PC-9 (cell line): ENCODE data around the gene NIPAL3. TPM values are rescaled to one million over a fixed set of nuclear protein-coding genes. Genes with fewer than 3 reads are reported as not detected.

Experiments used
- BruUV-seq: library from RNA; stranded (reverse); fragments of 400-500 nt; replicated peaks from 2 replicates; lab custom pipeline; 2021; lab: Mats Ljungman, UMichigan
- CTCF ChIA-PET: fragments of 300-600 bp; sonication (Branson Sonifier 250); formaldehyde crosslinking; loops from one replicate; lab custom pipeline; 2022; ENCODE audit warnings: antibody characterized with exemption; lab: Charles Lee
- POLR2A ChIA-PET: fragments of 300-600 bp; sonication (Branson Sonifier 250); formaldehyde crosslinking; loops from one replicate; lab custom pipeline; 2022; ENCODE audit warnings: antibody characterized with exemption; ENCODE audit not compliant: unreplicated experiment; lab: Charles Lee
- DNase-seq, 2 experiments: peaks; one replicate each; pipeline versions ENCODE4 v3.0.0 to v3.0.0-alpha.2; 2015 to 2022; ENCODE audit warnings: mixed read lengths in 1 of 2
- H2AFZ ChIP-seq: fragments of 200-600 bp; sonication (generic); 2 replicates; pipeline ENCODE4 v1.8.1; 2017; ENCODE audit warnings: antibody characterized with exemption
- H3F3A ChIP-seq: fragments of 200-600 bp; sonication (generic); 2 replicates; pipeline ENCODE4 v1.8.1; 2017; ENCODE audit warnings: antibody characterized with exemption, mild to moderate bottlenecking, low read depth; ENCODE audit not compliant: insufficient read depth
- H3K27ac ChIP-seq: fragments of 200-600 bp; sonication (generic); 2 replicates; pipeline ENCODE4 v1.6.1; 2016; ENCODE audit warnings: mixed run types
- H3K27me3 ChIP-seq: fragments of 200-600 bp; sonication (generic); 2 replicates; pipeline ENCODE4 v1.6.1; 2016; ENCODE audit warnings: low read depth, mixed run types; ENCODE audit not compliant: insufficient read depth
- H3K36me3 ChIP-seq: fragments of 200-600 bp; sonication (generic); 2 replicates; pipeline ENCODE4 v1.6.1; 2016; ENCODE audit warnings: low read depth, mixed run types
- H3K4me1 ChIP-seq: fragments of 200-600 bp; sonication (generic); replicated peaks from 2 replicates; pipeline ENCODE4 v1.6.1; 2016; ENCODE audit warnings: mixed run types; ENCODE audit not compliant: insufficient read depth
- H3K4me2 ChIP-seq: fragments of 200-600 bp; sonication (generic); 2 replicates; pipeline ENCODE4 v1.6.1; 2017; ENCODE audit warnings: mixed run types
- H3K4me3 ChIP-seq: fragments of 200-600 bp; sonication (generic); 2 replicates; pipeline ENCODE4 v1.6.1; 2016; ENCODE audit warnings: mixed run types
- H3K79me2 ChIP-seq: fragments of 200-600 bp; sonication (generic); 2 replicates; pipeline ENCODE4 v1.6.1; 2017; ENCODE audit warnings: low read depth, mixed run types
- H3K9me2 ChIP-seq: fragments of 200-600 bp; sonication (generic); 2 replicates; pipeline ENCODE4 v1.8.1; 2017; ENCODE audit warnings: mild to moderate bottlenecking; ENCODE audit not compliant: insufficient read depth
- H3K9me3 ChIP-seq: fragments of 200-600 bp; sonication (generic); 2 replicates; pipeline ENCODE4 v1.8.1; 2016; ENCODE audit warnings: low read depth; ENCODE audit not compliant: insufficient read depth
- H4K20me1 ChIP-seq: fragments of 200-600 bp; sonication (generic); 2 replicates; pipeline ENCODE4 v1.8.1; 2017; ENCODE audit not compliant: insufficient read depth
- CTCF ChIP-seq: fragments of 200-600 bp; sonication (generic); conservative IDR thresholded peaks from 2 replicates; pipeline ENCODE4 v1.6.1; 2017; ENCODE audit warnings: mixed run types, antibody characterized with exemption, mild to moderate bottlenecking, moderate library complexity
- EZH2 ChIP-seq: fragments of 200-600 bp; sonication (generic); IDR thresholded peaks from 2 replicates; pipeline ENCODE4 v1.8.0; 2017; ENCODE audit warnings: antibody characterized with exemption, low read depth
- intact Hi-C: fragments of 100-400 bp; cut with micrococcal nuclease; formaldehyde crosslinking; loops from one replicate; pipeline ENCODE4 v1.10.0; 2022; ENCODE audit not compliant: unreplicated experiment
- total RNA-seq: library from RNA; stranded (reverse); gene quantifications from 2 replicates; pipeline ENCODE4 v1.2.3, GENCODE V29; 2021

The NIPAL3 gene
- total RNA-seq, 1 experiment from 2014 or later, result 42.0 TPM

- Histone ChIP-seq H3K4me3 (no peak overlapping the region), H3K36me3 (no peaks in the 10 kb centered on the region), H3K9me3 (no peaks in the 10 kb centered on the region), H2AFZ (no peak overlapping the region), H3K79me2 (no peaks in the 10 kb centered on the region), H3K27me3 (no peaks in the 10 kb centered on the region), H3K4me2 (no peak overlapping the region), H4K20me1 (no peaks in the 10 kb centered on the region), H3F3A (no peaks in the 10 kb centered on the region), H3K9me2 (no peaks in the 10 kb centered on the region), H3K4me1 (no peaks in the 10 kb centered on the region), H3K27ac (no peak overlapping the region)
- no peak for DNase-seq
- CTCF ChIA-PET, result no interaction called here
- BruUV-seq, result no TSS peak
- no peak for TF ChIP-seq CTCF
- no peak for TF ChIP-seq EZH2
- POLR2A ChIA-PET, result no interaction called here
- intact Hi-C loops, result no loop called here
Observed at GRCh38 chr1:24481101-24481500, 65.5 kb downstream of the NIPAL3 start.

GRCh38 chr1:24481843-24482610 lies 66.4 kb downstream of the NIPAL3 start:
- Histone ChIP-seq H3K4me2 (no peak overlapping the region), H2AFZ (no peak overlapping the region)
- no peak for TF ChIP-seq EZH2
- TF ChIP-seq CTCF, result no peak

GRCh38 chr1:24483441-24483840 lies 67.8 kb downstream of the NIPAL3 start:
- H3K36me3 ChIP-seq, result no peaks in the 10 kb centered on the region
- no peaks in the 10 kb centered on the region for H4K20me1 ChIP-seq
- TF ChIP-seq EZH2 (no peak), CTCF (no peak)
- H3K27ac ChIP-seq, result no peak overlapping the region
- no peaks in the 10 kb centered on the region for H3K79me2 ChIP-seq
- H3K4me2 ChIP-seq, result no peak overlapping the region
- no peaks in the 10 kb centered on the region for H3K4me1 ChIP-seq
- H3F3A ChIP-seq, result no peaks in the 10 kb centered on the region
- ChIA-PET POLR2A (no interaction called here), CTCF (no interaction called here)
- no peaks in the 10 kb centered on the region for H3K27me3 ChIP-seq
- no peaks in the 10 kb centered on the region for H3K9me3 ChIP-seq
- intact Hi-C loops, result no loop called here
- BruUV-seq, result no TSS peak
- no peaks in the 10 kb centered on the region for H3K9me2 ChIP-seq
- no peak overlapping the region for H2AFZ ChIP-seq
- H3K4me3 ChIP-seq, result no peak overlapping the region
- DNase-seq, result no peak

More at GRCh38 chr1:24481843-24482610, 66.4 kb downstream of the NIPAL3 start:
- Histone ChIP-seq H3K79me2 (no peaks in the 10 kb centered on the region), H3K36me3 (no peaks in the 10 kb centered on the region), H3K4me1 (no peaks in the 10 kb centered on the region), H4K20me1 (no peaks in the 10 kb centered on the region), H3K9me2 (no peaks in the 10 kb centered on the region), H3K4me3 (no peak overlapping the region), H3K9me3 (no peaks in the 10 kb centered on the region), H3K27me3 (no peaks in the 10 kb centered on the region), H3K27ac (no peak overlapping the region), H3F3A (no peaks in the 10 kb centered on the region)
- no TSS peak for BruUV-seq
- no peak for DNase-seq
- intact Hi-C loops, result no loop called here
- CTCF ChIA-PET, result interaction anchor here (0.6 kb wide), 1 partner anchor 73 kb away, joined by 6 read pairs; no protein-coding TSS in a partner anchor
- POLR2A ChIA-PET, result no interaction called here
